Central memory CD4-positive, alpha-beta T cell (primary cell): ENCODE measurements around the gene PPARG.
"Not testable (repeated sequence)": the region's sequence is repeated elsewhere in the genome, so short reads cannot be mapped to it uniquely, and the experiment has no call there.

Experiments
- DNase-seq: peaks from one replicate; pipeline ENCODE4 v3.0.0; 2022
- total RNA-seq, 3 experiments: gene quantifications; one replicate each; lab custom pipeline; 2026; lab: John Stamatoyannopoulos, UW

PPARG gene
- 0 to 0.58 (median 0.18) reads per million in 3 experiments for total RNA-seq

DNA sequence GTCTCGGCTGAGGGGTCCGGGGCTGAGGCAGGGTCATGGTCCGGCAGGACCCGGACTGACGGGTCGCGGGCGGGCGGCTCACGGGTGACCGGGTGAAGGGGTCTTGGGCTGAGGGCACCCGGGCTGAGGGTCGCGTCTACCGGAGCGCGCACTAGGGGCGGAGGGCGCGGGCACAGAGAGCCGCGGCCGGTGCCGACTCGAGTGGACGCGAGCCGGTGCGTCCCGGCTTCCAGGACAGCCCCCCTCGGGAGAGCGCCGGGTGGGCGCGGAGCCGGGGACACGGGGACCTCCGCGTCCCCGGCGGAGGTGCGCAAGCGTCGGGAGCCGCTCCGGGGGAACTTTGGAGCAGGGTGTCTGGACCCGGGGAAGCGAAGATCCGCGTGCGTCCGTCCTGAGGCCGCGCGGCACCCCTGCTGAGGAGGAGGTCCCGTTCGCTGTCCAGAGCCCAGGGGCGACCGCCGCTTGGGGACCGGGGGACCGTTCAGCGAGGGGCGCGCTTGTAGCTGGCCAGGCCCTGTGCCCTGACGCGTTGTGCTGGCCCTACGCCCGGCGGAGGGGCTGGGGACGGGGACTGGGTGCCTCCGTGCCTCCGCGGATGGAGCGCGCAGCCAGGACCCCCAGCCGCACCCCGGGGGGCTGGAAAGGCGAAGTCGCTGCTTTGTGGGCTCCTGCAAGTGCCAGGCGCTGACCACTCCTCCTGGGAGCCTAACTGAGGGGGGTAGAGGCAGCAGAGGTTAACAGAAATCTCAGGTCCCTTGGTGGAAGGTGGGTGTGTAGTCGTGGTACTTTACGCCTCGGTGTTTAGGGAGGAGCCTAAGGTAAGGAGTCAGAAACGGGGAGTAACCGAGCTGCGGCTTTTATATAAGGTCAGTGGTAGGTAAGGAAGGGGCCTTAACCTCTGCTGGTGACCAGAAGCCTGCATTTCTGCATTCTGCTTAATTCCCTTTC is at the start of gene PPARG:
Gene PPARG, plus strand, starts transcription at position 889 of the 948 bp plus-strand sequence. CDS start 90,642 bp downstream, outside the sequence.
- no peak for DNase-seq

DNA sequence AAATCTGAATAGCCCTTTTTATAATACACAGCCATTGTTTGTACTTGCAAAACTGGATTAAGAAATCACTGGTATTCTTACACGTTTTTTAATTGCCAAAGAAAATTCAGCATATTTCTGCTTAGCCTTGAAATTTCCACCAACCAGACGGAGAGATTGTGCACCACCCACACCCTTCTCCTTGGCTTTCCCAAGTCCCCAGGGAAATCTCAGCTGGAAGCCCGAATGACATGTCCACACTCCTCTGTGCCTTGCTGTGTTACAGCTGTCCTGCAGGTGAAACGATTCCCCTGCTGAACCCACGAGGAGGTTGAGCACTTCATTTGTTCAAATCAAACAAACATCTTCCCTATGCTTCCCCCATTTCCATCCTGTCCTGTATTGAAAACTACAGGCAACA is 49.6 kb upstream of the PPARG start:
- DNase-seq: no peak

DNA sequence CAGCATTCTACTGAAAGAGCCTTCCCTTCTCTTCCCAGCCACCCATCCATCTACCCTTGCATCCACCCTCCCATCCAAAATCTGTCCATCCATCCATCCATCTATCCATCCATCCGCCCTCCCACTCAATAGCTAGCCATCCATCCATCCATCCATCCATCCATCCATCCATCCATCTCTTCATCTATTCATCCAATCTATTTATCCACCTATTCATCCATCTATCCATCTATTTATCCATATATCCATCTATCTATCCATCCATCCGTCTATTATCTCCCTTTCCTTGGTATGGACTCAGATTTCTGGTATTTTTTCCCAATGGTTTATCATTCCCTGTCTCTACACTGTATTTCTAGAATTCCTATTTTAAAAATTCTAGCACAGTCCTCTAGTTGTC is 46.1 kb upstream of the PPARG start:
- no peak for DNase-seq

- no peak for DNase-seq
Measured at GRCh38 chr3:12246497-12247163, 42.2 kb upstream of the PPARG start.

DNA sequence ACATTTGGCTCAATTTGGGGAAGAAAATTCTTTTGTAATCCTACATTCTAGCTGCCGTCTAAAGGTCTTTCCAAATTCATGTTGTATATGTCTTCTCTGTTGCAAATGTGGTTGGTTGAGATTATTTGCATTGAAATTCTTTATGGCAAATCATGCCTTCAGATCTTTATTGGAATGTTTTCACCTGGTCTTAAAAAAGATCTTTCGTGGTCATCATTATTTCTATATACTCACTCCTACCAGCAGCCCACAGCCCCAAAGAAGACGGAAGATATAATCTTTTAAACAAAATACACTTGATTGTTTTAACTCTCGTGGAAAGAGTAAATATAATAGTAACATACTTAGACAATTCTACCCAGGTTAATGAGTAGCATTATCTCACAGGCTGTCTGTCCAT is 41.5 kb upstream of the PPARG start:
- DNase-seq: no peak

- no peak for DNase-seq
Measured at GRCh38 chr3:12249519-12249918, 39.4 kb upstream of the PPARG start.

GRCh38 chr3:12252889-12253288 is 36.0 kb upstream of the PPARG start:
- no peak for DNase-seq

GRCh38 chr3:12253516-12254343 is 35.1 kb upstream of the PPARG start:
- DNase-seq: no peak

GRCh38 chr3:12255393-12255792 is 33.5 kb upstream of the PPARG start:
- DNase-seq: no peak

- no peak for DNase-seq
Measured at GRCh38 chr3:12258911-12259310, 30.0 kb upstream of the PPARG start.

- not testable (repeated sequence) for DNase-seq
Measured at GRCh38 chr3:12262173-12262572, 26.7 kb upstream of the PPARG start.

DNA sequence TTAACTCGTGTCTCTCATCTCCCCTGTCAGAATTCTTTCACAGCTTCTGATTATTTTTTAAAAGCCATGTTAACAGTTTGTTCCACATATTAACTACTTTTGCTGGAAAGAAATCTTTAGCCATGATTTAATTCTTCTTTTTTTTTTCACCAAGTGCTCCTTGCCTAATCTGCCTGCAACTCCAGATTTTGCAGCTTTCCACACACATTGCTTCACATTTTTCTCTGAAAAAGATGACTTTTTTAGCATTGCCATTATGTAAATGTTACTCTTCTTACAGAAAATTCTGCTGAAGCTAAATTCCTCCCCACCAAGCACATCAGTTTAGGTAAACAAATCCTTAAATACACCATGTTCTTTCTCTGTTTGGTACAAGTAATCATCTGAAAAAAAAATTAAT is 23.4 kb upstream of the PPARG start:
- no peak for DNase-seq

- DNase-seq: no peak
Measured at GRCh38 chr3:12266038-12266437, 22.8 kb upstream of the PPARG start.

DNA sequence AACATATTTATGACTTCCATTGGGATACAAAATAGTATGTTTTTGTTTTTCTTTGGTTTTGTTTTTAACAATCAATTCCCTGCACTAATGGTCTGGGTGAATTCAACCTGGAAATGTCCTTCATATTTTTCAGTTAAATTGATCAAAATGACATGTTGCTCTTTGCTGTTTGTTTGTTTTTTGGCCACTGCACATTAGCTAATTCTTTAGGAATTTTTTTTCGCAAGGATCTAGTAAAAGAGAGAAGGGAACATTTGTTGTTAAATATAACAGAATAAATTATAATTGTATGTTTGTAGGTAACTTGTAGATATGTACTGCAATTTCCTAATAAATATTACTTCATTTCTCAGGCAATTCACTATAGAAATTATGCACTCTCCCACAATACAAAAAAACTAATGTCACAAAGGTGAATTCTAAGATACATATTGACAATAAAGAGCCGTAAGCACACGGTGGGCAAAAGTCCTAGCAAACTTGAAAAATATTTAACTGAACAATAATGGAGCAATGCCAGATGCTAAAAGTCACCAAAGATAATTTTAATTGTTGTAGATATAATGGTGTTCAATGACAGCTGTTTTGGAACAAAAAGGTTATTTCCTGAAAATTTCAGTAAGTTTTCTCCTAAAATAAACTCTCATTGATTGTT is 21.4 kb upstream of the PPARG start:
- no peak for DNase-seq

DNA sequence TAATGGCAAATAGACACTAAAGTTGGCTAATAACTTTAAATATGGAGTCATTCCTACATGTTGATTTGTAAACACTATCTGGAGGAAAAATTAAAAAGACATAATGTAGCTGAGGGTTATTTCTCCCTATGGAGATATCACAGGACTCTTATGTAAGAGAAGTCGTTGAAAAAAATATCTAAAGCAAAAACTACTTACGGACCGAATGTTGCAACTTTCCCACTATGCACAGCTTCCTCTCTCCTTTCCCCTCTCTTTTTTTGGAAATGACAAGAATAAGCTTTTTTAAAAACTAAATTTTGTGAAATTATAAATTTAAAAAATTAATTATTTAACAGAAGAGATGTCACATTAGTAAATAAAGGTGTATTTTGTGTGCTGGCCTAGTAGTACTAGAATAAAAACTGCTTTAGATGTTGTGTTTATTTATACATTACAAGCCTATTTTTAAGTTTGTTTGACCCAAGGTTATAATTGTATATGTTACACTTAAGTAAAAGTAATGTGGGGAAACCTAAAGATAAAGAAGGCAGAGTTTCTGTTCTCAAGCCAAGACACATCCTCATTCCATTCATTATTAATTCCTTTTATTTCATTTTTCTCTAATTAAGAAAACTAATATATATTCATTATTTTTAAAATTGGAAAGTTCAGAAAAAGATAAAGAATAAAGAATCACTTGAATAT is 20.7 kb upstream of the PPARG start:
- DNase-seq: no peak

DNA sequence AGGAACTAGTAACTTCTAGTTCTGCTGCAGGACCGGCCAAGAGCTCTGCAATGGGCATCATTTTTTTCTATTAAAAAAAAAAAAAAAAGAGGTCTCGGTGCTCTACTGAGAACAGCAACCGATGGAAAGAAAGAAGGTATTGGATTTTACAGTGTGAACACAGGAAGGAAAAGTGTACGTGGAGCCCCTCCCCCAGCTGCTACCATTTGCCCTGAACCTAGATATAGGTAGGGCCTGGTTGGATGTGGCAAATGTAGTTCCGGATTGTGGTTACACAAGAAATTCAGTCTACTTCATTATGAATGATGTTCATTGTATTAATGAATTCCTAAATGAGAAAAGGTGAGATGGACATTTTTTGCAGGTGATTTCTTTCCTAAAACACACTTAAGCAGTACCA is 17.9 kb upstream of the PPARG start:
- no peak for DNase-seq

DNA sequence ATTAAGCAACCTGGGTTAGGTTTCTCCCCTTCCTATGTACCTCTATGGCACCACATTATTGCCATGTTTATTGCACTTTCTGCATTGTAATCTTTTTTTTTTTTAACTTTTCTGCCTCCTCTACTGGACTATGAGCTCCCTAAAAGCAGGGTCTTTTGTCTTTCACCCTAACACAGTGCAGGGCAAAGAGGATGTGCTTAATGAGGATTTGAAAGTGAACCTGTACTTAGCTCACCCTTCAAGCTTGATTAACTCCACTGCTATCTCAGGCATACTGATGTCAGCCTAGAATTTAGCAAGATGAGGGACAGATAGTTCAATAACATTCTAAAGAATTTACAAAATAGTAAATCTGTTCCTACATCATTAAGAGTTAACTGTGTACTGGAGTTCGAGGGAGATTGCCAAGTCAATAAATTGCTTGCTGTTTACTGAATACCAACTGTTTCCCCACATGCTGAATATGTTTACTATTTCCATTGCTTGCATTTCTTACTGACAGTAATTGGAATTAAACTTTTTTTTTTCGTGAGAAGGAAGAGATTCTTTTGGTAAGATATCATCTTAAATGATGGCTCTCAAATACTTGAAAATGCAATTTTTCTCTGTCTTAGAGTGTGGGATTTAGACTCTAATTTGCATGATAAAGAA is 15.7 kb upstream of the PPARG start:
- DNase-seq: no peak

GRCh38 chr3:12275974-12276650 is 12.8 kb upstream of the PPARG start:
- no peak for DNase-seq

DNA sequence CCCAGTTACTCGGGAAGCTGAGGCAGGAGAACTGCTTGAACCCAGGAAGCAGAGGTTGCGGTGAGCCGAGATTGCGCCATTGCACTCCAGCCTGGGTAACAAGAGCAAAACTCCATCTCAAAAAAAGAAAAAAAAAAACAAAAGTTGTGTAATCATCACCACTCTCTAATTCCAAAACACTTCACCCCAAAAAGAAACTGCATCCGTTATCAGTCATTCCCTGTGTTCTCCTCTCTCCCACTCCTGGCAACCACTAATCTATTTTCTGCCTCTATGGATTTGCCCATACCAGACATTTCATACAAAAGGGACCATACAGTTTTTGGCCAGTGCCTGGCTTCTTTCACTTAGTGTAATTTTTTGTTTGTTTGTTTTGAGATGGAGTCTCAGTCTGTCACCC is 12.0 kb upstream of the PPARG start:
- not testable (repeated sequence) for DNase-seq

GRCh38 chr3:12278566-12278965 is 10.3 kb upstream of the PPARG start:
- no peak for DNase-seq
